ENCODE results near the gene ITGB5.
"Not testable (repeated sequence)": the region's sequence is repeated elsewhere in the genome, so short reads cannot be mapped to it uniquely, and the experiment has no call there.

ITGB5 gene

GRCh38 chr3:124812291-124813265, 74.6 kb downstream of the ITGB5 start:
- DNase-seq (ENCODE audit: low spot score): no peak

DNA sequence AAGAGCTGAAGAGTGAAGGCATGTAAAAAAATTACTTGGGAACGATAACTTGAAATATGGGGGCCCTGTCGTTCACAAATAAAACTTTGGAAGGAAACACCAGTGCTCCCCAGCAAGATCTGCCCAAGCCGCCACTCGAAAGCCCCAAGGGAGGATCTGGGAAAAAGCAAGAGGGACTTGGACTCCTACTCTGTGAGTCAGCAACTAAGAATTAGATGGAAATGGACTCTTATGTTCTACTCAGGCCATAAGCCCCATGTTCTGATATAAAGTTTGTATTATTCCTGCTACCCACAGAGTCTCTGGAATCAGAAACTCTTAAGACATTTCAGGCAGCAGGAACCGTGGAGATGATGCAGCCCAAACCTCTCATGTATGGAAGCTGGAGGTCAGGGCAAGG, 75.7 kb downstream of the ITGB5 start:
- DNase-seq (ENCODE audit: low spot score): no peak

DNA sequence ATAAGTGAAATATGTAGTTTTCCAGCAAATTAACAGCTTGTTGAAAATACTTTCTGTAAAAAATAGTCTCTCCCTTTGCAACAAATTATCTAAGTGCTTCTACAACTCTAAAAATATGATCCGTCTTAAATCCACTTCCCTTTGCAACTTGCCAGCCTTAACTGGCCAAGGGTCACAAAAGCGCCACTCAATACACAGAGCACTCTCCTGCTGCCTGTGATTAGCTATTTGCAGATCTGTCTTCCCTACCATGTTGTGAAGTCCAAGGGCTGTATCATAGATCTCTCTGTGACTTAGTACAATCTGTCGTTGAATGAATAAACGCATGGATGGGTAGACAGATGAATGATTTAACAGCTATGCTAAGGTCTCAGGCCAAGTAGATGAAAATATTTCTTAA, 76.2 kb downstream of the ITGB5 start:
- DNase-seq (ENCODE audit: low spot score): no peak

DNA sequence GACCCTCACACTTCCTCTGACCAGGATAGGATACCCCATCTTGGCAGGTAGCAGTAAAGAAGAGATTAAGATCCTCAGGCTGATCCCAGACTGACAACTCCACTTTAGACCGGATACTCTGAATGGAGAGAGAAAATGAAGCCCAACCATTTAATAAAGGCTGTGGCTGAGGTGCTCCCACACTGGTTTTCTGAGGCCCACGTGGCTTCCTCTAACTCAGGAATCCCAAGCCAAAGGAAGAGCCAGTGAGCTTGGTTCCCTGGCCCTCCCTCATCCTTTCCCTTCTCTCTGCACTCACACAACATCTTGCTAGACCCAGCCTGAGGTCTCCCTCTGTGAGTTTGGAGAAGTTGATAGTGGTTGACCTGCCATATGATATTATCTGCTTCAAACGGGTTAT, 78.1 kb downstream of the ITGB5 start:
- DNase-seq (ENCODE audit: low spot score): no peak

- DNase-seq (ENCODE audit: low spot score): no peak
Measured at GRCh38 chr3:124805671-124806070, 81.5 kb downstream of the ITGB5 start.

DNA sequence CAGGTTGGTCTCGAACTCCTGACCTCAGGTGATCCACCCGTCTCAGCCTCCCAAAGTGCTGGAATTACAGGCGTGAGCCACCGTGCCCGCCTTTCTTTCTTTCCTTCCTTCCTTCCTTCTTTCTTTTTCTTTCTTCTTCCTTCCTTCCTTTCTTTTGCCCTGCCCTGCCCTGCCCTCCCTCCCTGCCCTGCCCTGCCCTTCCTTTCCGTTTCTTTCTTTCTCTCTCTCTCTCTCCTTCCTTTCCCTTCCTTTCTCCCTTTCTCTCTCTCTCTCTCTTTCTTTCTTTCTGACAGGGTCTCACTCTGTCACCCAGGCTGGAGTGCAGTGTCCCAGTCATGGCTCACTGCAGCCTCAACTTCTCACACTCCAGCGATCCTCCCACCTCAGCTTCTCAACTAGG, 82.3 kb downstream of the ITGB5 start:
- DNase-seq (ENCODE audit: low spot score): no peak

- DNase-seq (ENCODE audit: low spot score): no peak
Measured at GRCh38 chr3:124802702-124803101, 84.5 kb downstream of the ITGB5 start.

DNA sequence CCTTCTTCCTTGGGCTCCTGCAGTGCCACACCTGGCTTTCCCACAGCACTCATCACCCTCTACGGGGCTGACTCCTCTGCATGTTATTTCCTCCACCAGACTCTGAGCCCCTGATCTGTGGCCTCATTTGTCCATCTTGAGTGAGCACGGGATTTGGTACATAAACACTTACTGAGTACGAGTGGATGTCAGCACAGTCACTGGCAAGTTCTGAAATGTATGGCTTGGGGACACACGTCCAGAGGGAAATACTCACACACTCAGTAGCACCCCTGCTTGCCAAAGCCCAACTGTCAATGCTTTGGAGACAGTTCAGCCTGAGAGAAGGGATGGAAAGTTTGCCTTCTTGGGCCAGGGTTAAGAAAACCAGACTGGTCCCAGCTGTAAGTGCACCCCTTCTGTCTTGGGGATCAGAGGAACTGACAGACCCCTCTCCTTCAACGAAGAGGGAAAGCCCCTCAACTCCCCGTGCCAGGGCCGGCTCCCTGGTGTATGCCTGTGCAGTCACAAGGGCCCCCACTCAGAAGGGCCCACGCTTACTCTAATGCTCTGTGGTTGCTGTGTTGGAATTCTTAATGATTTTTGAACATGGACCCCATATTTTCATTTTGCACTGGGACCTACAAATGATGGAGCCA, 85.0 kb downstream of the ITGB5 start:
- DNase-seq (ENCODE audit: low spot score): no peak

- no peak for DNase-seq (ENCODE audit: low spot score)
Measured at GRCh38 chr3:124800511-124801258, 86.5 kb downstream of the ITGB5 start.

GRCh38 chr3:124800076-124800475, 87.1 kb downstream of the ITGB5 start:
- no peak for DNase-seq (ENCODE audit: low spot score)

GRCh38 chr3:124799676-124800075, 87.5 kb downstream of the ITGB5 start:
- no peak for DNase-seq (ENCODE audit: low spot score)

GRCh38 chr3:124797426-124797945, 89.7 kb downstream of the ITGB5 start:
- DNase-seq (ENCODE audit: low spot score): no peak

DNA sequence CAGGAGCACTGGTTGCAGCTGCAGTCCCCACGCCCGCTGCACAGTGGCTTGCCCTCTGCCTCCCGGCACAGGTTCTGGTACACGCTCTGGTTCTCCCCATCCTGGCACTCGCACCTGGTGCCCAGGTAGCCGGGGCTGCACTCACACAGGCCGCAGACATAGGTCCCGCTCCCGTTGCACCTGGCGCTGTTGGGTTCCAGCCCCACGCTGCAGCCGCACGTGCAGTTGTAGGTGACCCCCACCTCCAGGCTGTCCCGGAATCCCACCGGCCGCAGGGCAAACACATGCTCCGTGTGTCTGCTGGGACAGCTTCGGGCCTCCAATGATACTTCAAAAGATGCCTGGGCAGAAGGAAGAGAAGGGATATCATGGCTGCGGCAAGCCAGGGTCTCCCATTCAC, 90.7 kb downstream of the ITGB5 start:
- DNase-seq (ENCODE audit: low spot score): no peak

GRCh38 chr3:124793054-124793739, 94.0 kb downstream of the ITGB5 start:
- DNase-seq (ENCODE audit: low spot score): no peak

GRCh38 chr3:124792341-124793040, 94.7 kb downstream of the ITGB5 start:
- no peak for DNase-seq (ENCODE audit: low spot score)

- DNase-seq (ENCODE audit: low spot score): no peak
Measured at GRCh38 chr3:124791639-124792151, 95.5 kb downstream of the ITGB5 start.

GRCh38 chr3:124791142-124791541, 96.0 kb downstream of the ITGB5 start:
- DNase-seq (ENCODE audit: low spot score): no peak

DNA sequence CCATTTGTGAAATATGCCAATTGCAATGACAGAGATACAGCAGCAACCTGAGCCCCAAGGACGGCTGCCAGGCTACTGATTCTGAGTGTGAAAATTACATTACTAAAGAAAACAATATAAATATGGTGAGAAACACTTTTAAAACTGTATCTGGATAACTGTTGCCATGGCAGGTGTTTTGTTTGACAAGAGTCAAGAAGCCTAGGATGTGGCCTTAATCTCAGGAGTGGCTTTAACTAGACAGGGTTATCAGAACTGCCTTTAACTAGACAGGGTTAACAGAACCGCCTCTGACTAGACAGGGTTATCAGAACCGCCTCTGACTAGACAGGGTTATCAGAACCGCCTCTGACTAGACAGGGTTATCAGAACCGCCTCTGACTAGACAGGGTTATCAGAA, 98.1 kb downstream of the ITGB5 start:
- not testable (repeated sequence) for DNase-seq (ENCODE audit: low spot score)

- no peak for DNase-seq (ENCODE audit: low spot score)
Measured at GRCh38 chr3:124788254-124788745, 98.9 kb downstream of the ITGB5 start.

GRCh38 chr3:124787476-124788195, 99.5 kb downstream of the ITGB5 start:
- DNase-seq (ENCODE audit: low spot score): no peak
